HEK293 (cell line): ENCODE results near the gene CD2BP2.

ENCODE experiments used
- CTCF ChIA-PET: fragments of 350-600 bp; formaldehyde crosslinking; extraction: SDS; loops from one replicate; lab custom pipeline; 2021; ENCODE audit warnings: antibody characterized with exemption; lab: Yijun Ruan, JAX
- POLR2A ChIA-PET: fragments of 300-600 bp; formaldehyde crosslinking; extraction: SDS; loops from one replicate; lab custom pipeline; 2020; ENCODE audit warnings: antibody characterized with exemption, inconsistent platforms; lab: Yijun Ruan, JAX
- H3K27ac ChIP-seq: fragments of 200-500 bp; sonication (Bioruptor generic); 2 replicates; pipeline ENCODE4 v1.5.1; 2014; ENCODE audit warnings: low read depth, low read length, control low read depth, inconsistent platforms; ENCODE audit errors: extremely low read depth
- H3K36me3 ChIP-seq, 2 experiments: fragments of 200-500 bp in 1 of 2; sonication (Bioruptor generic) in 1 of 2; 1 replicate in 1 of 2; 2 replicates in 1 of 2; pipeline ENCODE4 v1.5.1; 2014 to 2017; ENCODE audit warnings: inconsistent platforms in 2 of 2, low read length in 2 of 2; ENCODE audit not compliant: control insufficient read depth in 2 of 2, insufficient read depth in 1 of 2
- H3K4me1 ChIP-seq: fragments of 200-500 bp; sonication (Bioruptor generic); 2 replicates; pipeline ENCODE4 v1.5.1; 2014; ENCODE audit warnings: mild to moderate bottlenecking, low read length, inconsistent platforms; ENCODE audit not compliant: control insufficient read depth, insufficient read depth
- H3K4me3 ChIP-seq: 2 replicates; pipeline ENCODE4 v1.5.1; 2011; ENCODE audit warnings: low read depth, mild to moderate bottlenecking, control low read depth, low read length, moderate library complexity
- H3K9me3 ChIP-seq: fragments of 200-500 bp; sonication (Bioruptor generic); 2 replicates; pipeline ENCODE4 v1.5.1; 2014; ENCODE audit warnings: low read depth, low read length, inconsistent platforms; ENCODE audit not compliant: control insufficient read depth, insufficient read depth
- GFI1B ChIP-seq: fragments of 450-650 bp; formaldehyde crosslinking; IDR thresholded peaks from 2 replicates; pipeline ENCODE4 v1.5.1; 2016; ENCODE audit warnings: missing biosample characterization, missing genetic modification characterization
- HOXC10 ChIP-seq: sonication (generic); formaldehyde crosslinking; IDR thresholded peaks from 2 replicates; pipeline ENCODE4 v1.8.1; 2023; ENCODE audit warnings: mild to moderate bottlenecking, missing genetic modification reagents
- KLF8 ChIP-seq: fragments of 450-650 bp; formaldehyde crosslinking; IDR thresholded peaks from 2 replicates; pipeline ENCODE4 v1.5.1; 2016; ENCODE audit warnings: missing biosample characterization, missing genetic modification characterization
- MEIS1 ChIP-seq: sonication (generic); formaldehyde crosslinking; IDR thresholded peaks from 2 replicates; pipeline ENCODE4 v1.8.1; 2022; ENCODE audit warnings: missing genetic modification reagents, mild to moderate bottlenecking, borderline replicate concordance
- SALL2 ChIP-seq: fragments of 450-650 bp; formaldehyde crosslinking; IDR thresholded peaks from 2 replicates; pipeline ENCODE4 v1.5.0; 2017; ENCODE audit warnings: missing biosample characterization, mild to moderate bottlenecking, missing genetic modification characterization, borderline replicate concordance
- SP7 ChIP-seq: fragments of 450-650 bp; formaldehyde crosslinking; IDR thresholded peaks from 2 replicates; pipeline ENCODE4 v1.5.1; 2016; ENCODE audit warnings: missing biosample characterization, missing genetic modification characterization
- ZBTB17 ChIP-seq: fragments of 450-650 bp; formaldehyde crosslinking; IDR thresholded peaks from 2 replicates; pipeline ENCODE4 v1.5.1; 2016; ENCODE audit warnings: missing biosample characterization, missing genetic modification characterization
- ZBTB8A ChIP-seq: fragments of 450-650 bp; formaldehyde crosslinking; IDR thresholded peaks from 2 replicates; pipeline ENCODE4 v1.5.1; 2016; ENCODE audit warnings: missing biosample characterization, missing genetic modification characterization
- ZNF132 ChIP-seq: fragments of 450-650 bp; formaldehyde crosslinking; IDR thresholded peaks from 2 replicates; pipeline ENCODE4 v1.5.1; 2017; ENCODE audit warnings: missing biosample characterization, missing genetic modification characterization, borderline replicate concordance
- ZNF140 ChIP-seq: fragments of 450-650 bp; formaldehyde crosslinking; IDR thresholded peaks from 2 replicates; pipeline ENCODE4 v1.5.1; 2016; ENCODE audit warnings: missing biosample characterization, missing genetic modification characterization
- ZNF157 ChIP-seq: fragments of 450-650 bp; formaldehyde crosslinking; IDR thresholded peaks from 2 replicates; pipeline ENCODE4 v1.5.1; 2016; ENCODE audit warnings: missing biosample characterization, missing genetic modification characterization
- ZNF169 ChIP-seq: fragments of 450-650 bp; formaldehyde crosslinking; IDR thresholded peaks from 2 replicates; pipeline ENCODE4 v1.5.1; 2016; ENCODE audit warnings: missing biosample characterization, missing genetic modification characterization
- ZNF174 ChIP-seq: fragments of 450-650 bp; formaldehyde crosslinking; IDR thresholded peaks from 2 replicates; pipeline ENCODE4 v1.5.0; 2017; ENCODE audit warnings: missing biosample characterization, mild to moderate bottlenecking, missing genetic modification characterization
- ZNF175 ChIP-seq: fragments of 450-650 bp; formaldehyde crosslinking; IDR thresholded peaks from 2 replicates; pipeline ENCODE4 v1.5.1; 2016; ENCODE audit warnings: missing biosample characterization, missing genetic modification characterization
- ZNF19 ChIP-seq: fragments of 450-650 bp; formaldehyde crosslinking; IDR thresholded peaks from 2 replicates; pipeline ENCODE4; 2016; ENCODE audit warnings: missing biosample characterization, missing genetic modification characterization, low read depth
- ZNF24 ChIP-seq: fragments of 450-650 bp; formaldehyde crosslinking; IDR thresholded peaks from 2 replicates; pipeline ENCODE4 v1.5.1; 2016; ENCODE audit warnings: missing biosample characterization, missing genetic modification characterization
- ZNF324 ChIP-seq: fragments of 450-650 bp; formaldehyde crosslinking; IDR thresholded peaks from 2 replicates; pipeline ENCODE4 v1.5.1; 2016; ENCODE audit warnings: missing biosample characterization, missing genetic modification characterization
- ZNF398 ChIP-seq: fragments of 450-650 bp; formaldehyde crosslinking; IDR thresholded peaks from 2 replicates; pipeline ENCODE4 v1.5.1; 2017; ENCODE audit warnings: missing biosample characterization, missing genetic modification characterization
- ZNF423 ChIP-seq: fragments of 450-650 bp; formaldehyde crosslinking; IDR thresholded peaks from 2 replicates; pipeline ENCODE4 v1.5.1; 2016; ENCODE audit warnings: missing biosample characterization, missing genetic modification characterization
- ZNF513 ChIP-seq: fragments of 450-650 bp; IDR thresholded peaks from 2 replicates; pipeline ENCODE4 v1.5.1; 2018; ENCODE audit warnings: missing biosample characterization, missing genetic modification characterization
- ZNF518A ChIP-seq: fragments of 450-650 bp; formaldehyde crosslinking; conservative IDR thresholded peaks from 2 replicates; pipeline ENCODE4 v1.5.1; 2016; ENCODE audit warnings: low read depth, missing biosample characterization, missing genetic modification characterization
- ZNF571 ChIP-seq: fragments of 450-650 bp; formaldehyde crosslinking; IDR thresholded peaks from 2 replicates; pipeline ENCODE4 v1.5.0; 2017; ENCODE audit warnings: missing biosample characterization, missing genetic modification characterization
- ZNF670 ChIP-seq: fragments of 450-650 bp; formaldehyde crosslinking; IDR thresholded peaks from 2 replicates; pipeline ENCODE4 v1.5.1; 2016; ENCODE audit warnings: missing biosample characterization, missing genetic modification characterization, low read depth
- ZNF792 ChIP-seq: fragments of 450-650 bp; formaldehyde crosslinking; IDR thresholded peaks from 2 replicates; pipeline ENCODE4 v1.5.1; 2016; ENCODE audit warnings: missing biosample characterization, missing genetic modification characterization
- ZNF830 ChIP-seq: fragments of 450-650 bp; IDR thresholded peaks from 2 replicates; pipeline ENCODE4 v1.5.0; 2018; ENCODE audit warnings: missing biosample characterization, missing genetic modification characterization, low read depth, mild to moderate bottlenecking, moderate library complexity
- ZNF843 ChIP-seq: fragments of 450-650 bp; formaldehyde crosslinking; IDR thresholded peaks from 2 replicates; pipeline ENCODE4 v1.5.1; 2016; ENCODE audit warnings: missing biosample characterization, missing genetic modification characterization
- ZSCAN16 ChIP-seq: fragments of 450-650 bp; formaldehyde crosslinking; IDR thresholded peaks from 2 replicates; pipeline ENCODE4 v1.5.1; 2016; ENCODE audit warnings: missing biosample characterization, missing genetic modification characterization

Gene CD2BP2

GRCh38 chr16:30366511-30366910, 11.4 kb upstream of the CD2BP2 start:
- TF ChIP-seq ZSCAN16 (tag by site-specific recombination) (no peak), ZNF24 (tag by site-specific recombination) (no peak), ZNF132 (tag by site-specific recombination) (no peak), ZNF423 (no peak), ZNF670 (no peak), ZNF324 (tag by site-specific recombination) (no peak), ZNF19 (tag by site-specific recombination) (no peak), ZNF830 (tag by site-specific recombination) (no peak), HOXC10 (CRISPR knock-in tag) (no peak), ZBTB17 (tag by site-specific recombination) (no peak), GFI1B (tag by site-specific recombination) (no peak)
- ChIA-PET POLR2A (interaction anchor here (0.5 to 0.6 kb wide), 2 partner anchors 11 to 31 kb away, joined by 3 read pairs; partner anchors contain the start of gene CD2BP2), CTCF (interaction anchor here (0.6 to 3.1 kb wide), 2 partner anchors 11 to 42 kb away, joined by 3 to 16 read pairs; no protein-coding TSS in a partner anchor)
- Histone ChIP-seq H3K4me3 (no peak overlapping the region), H3K36me3 (peaks cover 21 to 52% of the 10 kb centered on the region in 2 experiments; a peak in 2 of 3 replicates), H3K27ac (no peak overlapping the region), H3K4me1 (peaks cover 2% of the 10 kb centered on the region), H3K9me3 (no peaks in the 10 kb centered on the region)

- CTCF ChIA-PET: interaction anchor here (1.4 to 3.1 kb wide), 2 partner anchors 13 to 44 kb away, joined by 3 to 16 read pairs; no protein-coding TSS in a partner anchor
- no peaks in the 10 kb centered on the region; the same call in 1 of the 2 replicates for H3K4me1 ChIP-seq
- H3K27ac ChIP-seq: no peak overlapping the region
- no peaks in the 10 kb centered on the region for H3K9me3 ChIP-seq
- no peak for TF ChIP-seq ZNF792 (tag by site-specific recombination)
- TF ChIP-seq ZNF157: no peak
- no peak for TF ChIP-seq ZNF175
- no peak for TF ChIP-seq KLF8 (tag by site-specific recombination)
- TF ChIP-seq ZBTB8A (tag by site-specific recombination): no peak
- no peak for TF ChIP-seq ZNF571
- TF ChIP-seq SP7 (tag by site-specific recombination): no peak
- no peak for TF ChIP-seq ZNF518A
- TF ChIP-seq ZNF140 (tag by site-specific recombination): no peak
- TF ChIP-seq ZNF398 (tag by site-specific recombination): no peak
- TF ChIP-seq ZNF423: no peak
- no peak for TF ChIP-seq ZNF843 (tag by site-specific recombination)
- TF ChIP-seq ZNF174 (tag by site-specific recombination): no peak
- TF ChIP-seq SALL2 (tag by site-specific recombination): no peak
- no peak for TF ChIP-seq ZNF513 (tag by site-specific recombination)
- TF ChIP-seq MEIS1 (CRISPR knock-in tag): no peak
- TF ChIP-seq ZNF169 (tag by site-specific recombination): no peak
- peaks cover 27 to 64% of the 10 kb centered on the region in 2 experiments; a peak in 2 of 3 replicates for H3K36me3 ChIP-seq
- POLR2A ChIA-PET: interaction anchor here (0.6 to 1.5 kb wide), 4 partner anchors 10 to 42 kb away, joined by 3 to 6 read pairs (median 4); partner anchors contain the start of genes CD2BP2 and ZNF771
- H3K4me3 ChIP-seq: no peak overlapping the region
These were observed 10.1 kb upstream of the CD2BP2 start for GRCh38 chr16:30365200-30365599.
